GM23338 (cell line): ENCODE results near the gene SMIM28. TPM values are rescaled to one million over a fixed set of nuclear protein-coding genes. Genes with fewer than 3 reads are reported as not detected.

Source experiments
- ATAC-seq: fragments of 200-7000 bp; cut with Tn5 transposase; 3 replicates; pipeline ENCODE4 v1.9.1; 2020
- DNase-seq: peaks from one replicate; pipeline ENCODE4 v3.0.0-alpha.2; 2015; ENCODE audit warnings: low spot score
- H2AFZ ChIP-seq: fragments of 200-600 bp; sonication (generic); 2 replicates; pipeline ENCODE4 v1.8.0; 2016; ENCODE audit warnings: antibody characterized with exemption, mild to moderate bottlenecking, moderate library complexity
- H3F3A ChIP-seq: fragments of 200-600 bp; sonication (generic); replicated peaks from 2 replicates; pipeline ENCODE4 v1.8.0; 2017; ENCODE audit warnings: antibody characterized with exemption, mixed run types, low read depth
- H3K27ac ChIP-seq: fragments of 200-600 bp; sonication (generic); 2 replicates; pipeline ENCODE4 v1.6.1; 2016; ENCODE audit warnings: low read depth
- H3K27me3 ChIP-seq: fragments of 200-600 bp; sonication (generic); 2 replicates; pipeline ENCODE4 v1.8.0; 2016; ENCODE audit warnings: mild to moderate bottlenecking, mixed run types, moderate library complexity; ENCODE audit not compliant: insufficient read depth
- H3K36me3 ChIP-seq: fragments of 200-600 bp; sonication (generic); 2 replicates; pipeline ENCODE4 v1.8.0; 2016; ENCODE audit warnings: mild to moderate bottlenecking; ENCODE audit not compliant: insufficient read depth
- H3K4me1 ChIP-seq: fragments of 200-600 bp; sonication (generic); 2 replicates; pipeline ENCODE4 v1.8.0; 2016; ENCODE audit warnings: mild to moderate bottlenecking, moderate library complexity; ENCODE audit not compliant: insufficient read depth
- H3K4me2 ChIP-seq: fragments of 200-600 bp; sonication (generic); 2 replicates; pipeline ENCODE4 v1.7.1; 2017; ENCODE audit warnings: mixed run types
- H3K4me3 ChIP-seq: fragments of 200-600 bp; sonication (generic); 2 replicates; pipeline ENCODE4 v1.6.1; 2016; ENCODE audit warnings: mixed run types
- H3K79me2 ChIP-seq: fragments of 200-600 bp; sonication (generic); replicated peaks from 2 replicates; pipeline ENCODE4 v1.8.0; 2017; ENCODE audit warnings: mild to moderate bottlenecking; ENCODE audit not compliant: insufficient read depth
- H3K9me2 ChIP-seq: fragments of 200-600 bp; sonication (generic); 2 replicates; pipeline ENCODE4 v1.8.0; 2017; ENCODE audit not compliant: insufficient read depth
- H4K20me1 ChIP-seq: fragments of 200-600 bp; sonication (generic); replicated peaks from 2 replicates; pipeline ENCODE4 v1.8.0; 2017; ENCODE audit warnings: mild to moderate bottlenecking; ENCODE audit not compliant: insufficient read depth
- H3K27ac Mint-ChIP-seq: 2 replicates; pipeline ENCODE4 v1.8.0; 2020; ENCODE audit warnings: inconsistent platforms, mild to moderate bottlenecking, moderate library complexity, mixed read lengths
- H3K27me3 Mint-ChIP-seq: 3 replicates; pipeline ENCODE4 v1.8.0; 2022; ENCODE audit warnings: low read depth, mild to moderate bottlenecking, moderate library complexity, mixed read lengths, inconsistent platforms; ENCODE audit not compliant: insufficient read depth, poor library complexity
- H3K36me3 Mint-ChIP-seq: 3 replicates; pipeline ENCODE4 v1.8.0; 2021; ENCODE audit warnings: low read depth, mild to moderate bottlenecking, inconsistent platforms, moderate library complexity, mixed read lengths
- H3K4me1 Mint-ChIP-seq: 3 replicates; pipeline ENCODE4 v1.8.0; 2020; ENCODE audit warnings: mild to moderate bottlenecking, inconsistent platforms, mixed read lengths
- H3K4me3 Mint-ChIP-seq: 3 replicates; pipeline ENCODE4 v1.8.0; 2021; ENCODE audit warnings: moderate library complexity, mild to moderate bottlenecking, inconsistent platforms, mixed read lengths
- H3K9me3 Mint-ChIP-seq: 3 replicates; pipeline ENCODE4 v1.8.0; 2020; ENCODE audit warnings: moderate library complexity, mild to moderate bottlenecking, inconsistent platforms, mixed read lengths
- EZH2phosphoT487 ChIP-seq: fragments of 200-600 bp; sonication (generic); IDR thresholded peaks from one replicate; pipeline ENCODE4 v1.8.1; 2018; ENCODE audit warnings: antibody characterized with exemption; ENCODE audit not compliant: unreplicated experiment
- JUNB ChIP-seq: IDR thresholded peaks from one replicate; pipeline ENCODE4 v1.6.1; 2016; ENCODE audit warnings: antibody characterized with exemption; ENCODE audit not compliant: unreplicated experiment
- POLR2AphosphoS5 ChIP-seq: IDR thresholded peaks from 2 replicates; pipeline ENCODE4 v1.6.1; 2016; ENCODE audit warnings: antibody characterized with exemption, low read depth
- polyA plus RNA-seq: library from polyadenylated mRNA; unstranded; fragments of >200 nt; fragmentation: Nextera tagmentation; extraction: Ambion mirVana; gene quantifications from 2 replicates; pipeline ENCODE4 v1.2.1, GENCODE V29; 2016
- total RNA-seq: library from RNA; depleted of rRNA; stranded (reverse); fragments of >200 nt; shearing (Covaris generic); gene quantifications from 2 replicates; pipeline ENCODE4 v1.2.3, GENCODE V29; 2014
- TF ChIP-seq, protein P1 (sequence below): fragments of 250-450 bp; sonication (Bioruptor Pico); IDR thresholded peaks from 2 replicates; pipeline ENCODE4 v1.5.0; 2020; ENCODE audit warnings: mild to moderate bottlenecking, moderate library complexity
- TF ChIP-seq, protein P2 (sequence below), 2 experiments: fragments of 200-600 bp in 1 of 2; sonication (generic) in 1 of 2; conservative IDR thresholded peaks; 2 replicates each; pipeline versions ENCODE4 v1.5.1 to v1.6.1; 2016 to 2017; ENCODE audit warnings: antibody characterized with exemption in 2 of 2, low read depth in 2 of 2, mild to moderate bottlenecking in 2 of 2, moderate library complexity in 1 of 2

Gene SMIM28
- total and polyA plus RNA-seq, 2 experiments from 2014 or later: not detected

DNA sequence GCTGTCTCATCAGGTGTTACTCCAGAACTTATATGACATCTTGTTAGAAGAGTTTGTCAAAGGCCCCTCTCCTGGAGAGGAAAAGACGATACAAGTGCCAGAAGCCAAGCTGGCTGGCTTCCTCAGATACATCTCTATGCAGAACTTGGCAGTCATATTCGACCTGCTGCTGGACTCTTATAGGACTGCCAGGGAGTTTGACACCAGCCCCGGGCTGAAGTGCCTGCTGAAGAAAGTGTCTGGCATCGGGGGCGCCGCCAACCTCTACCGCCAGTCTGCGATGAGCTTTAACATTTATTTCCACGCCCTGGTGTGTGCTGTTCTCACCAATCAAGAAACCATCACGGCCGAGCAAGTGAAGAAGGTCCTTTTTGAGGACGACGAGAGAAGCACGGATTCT, 43.7 kb upstream of the SMIM28 start (continued):
- TF ChIP-seq, protein P1, sequence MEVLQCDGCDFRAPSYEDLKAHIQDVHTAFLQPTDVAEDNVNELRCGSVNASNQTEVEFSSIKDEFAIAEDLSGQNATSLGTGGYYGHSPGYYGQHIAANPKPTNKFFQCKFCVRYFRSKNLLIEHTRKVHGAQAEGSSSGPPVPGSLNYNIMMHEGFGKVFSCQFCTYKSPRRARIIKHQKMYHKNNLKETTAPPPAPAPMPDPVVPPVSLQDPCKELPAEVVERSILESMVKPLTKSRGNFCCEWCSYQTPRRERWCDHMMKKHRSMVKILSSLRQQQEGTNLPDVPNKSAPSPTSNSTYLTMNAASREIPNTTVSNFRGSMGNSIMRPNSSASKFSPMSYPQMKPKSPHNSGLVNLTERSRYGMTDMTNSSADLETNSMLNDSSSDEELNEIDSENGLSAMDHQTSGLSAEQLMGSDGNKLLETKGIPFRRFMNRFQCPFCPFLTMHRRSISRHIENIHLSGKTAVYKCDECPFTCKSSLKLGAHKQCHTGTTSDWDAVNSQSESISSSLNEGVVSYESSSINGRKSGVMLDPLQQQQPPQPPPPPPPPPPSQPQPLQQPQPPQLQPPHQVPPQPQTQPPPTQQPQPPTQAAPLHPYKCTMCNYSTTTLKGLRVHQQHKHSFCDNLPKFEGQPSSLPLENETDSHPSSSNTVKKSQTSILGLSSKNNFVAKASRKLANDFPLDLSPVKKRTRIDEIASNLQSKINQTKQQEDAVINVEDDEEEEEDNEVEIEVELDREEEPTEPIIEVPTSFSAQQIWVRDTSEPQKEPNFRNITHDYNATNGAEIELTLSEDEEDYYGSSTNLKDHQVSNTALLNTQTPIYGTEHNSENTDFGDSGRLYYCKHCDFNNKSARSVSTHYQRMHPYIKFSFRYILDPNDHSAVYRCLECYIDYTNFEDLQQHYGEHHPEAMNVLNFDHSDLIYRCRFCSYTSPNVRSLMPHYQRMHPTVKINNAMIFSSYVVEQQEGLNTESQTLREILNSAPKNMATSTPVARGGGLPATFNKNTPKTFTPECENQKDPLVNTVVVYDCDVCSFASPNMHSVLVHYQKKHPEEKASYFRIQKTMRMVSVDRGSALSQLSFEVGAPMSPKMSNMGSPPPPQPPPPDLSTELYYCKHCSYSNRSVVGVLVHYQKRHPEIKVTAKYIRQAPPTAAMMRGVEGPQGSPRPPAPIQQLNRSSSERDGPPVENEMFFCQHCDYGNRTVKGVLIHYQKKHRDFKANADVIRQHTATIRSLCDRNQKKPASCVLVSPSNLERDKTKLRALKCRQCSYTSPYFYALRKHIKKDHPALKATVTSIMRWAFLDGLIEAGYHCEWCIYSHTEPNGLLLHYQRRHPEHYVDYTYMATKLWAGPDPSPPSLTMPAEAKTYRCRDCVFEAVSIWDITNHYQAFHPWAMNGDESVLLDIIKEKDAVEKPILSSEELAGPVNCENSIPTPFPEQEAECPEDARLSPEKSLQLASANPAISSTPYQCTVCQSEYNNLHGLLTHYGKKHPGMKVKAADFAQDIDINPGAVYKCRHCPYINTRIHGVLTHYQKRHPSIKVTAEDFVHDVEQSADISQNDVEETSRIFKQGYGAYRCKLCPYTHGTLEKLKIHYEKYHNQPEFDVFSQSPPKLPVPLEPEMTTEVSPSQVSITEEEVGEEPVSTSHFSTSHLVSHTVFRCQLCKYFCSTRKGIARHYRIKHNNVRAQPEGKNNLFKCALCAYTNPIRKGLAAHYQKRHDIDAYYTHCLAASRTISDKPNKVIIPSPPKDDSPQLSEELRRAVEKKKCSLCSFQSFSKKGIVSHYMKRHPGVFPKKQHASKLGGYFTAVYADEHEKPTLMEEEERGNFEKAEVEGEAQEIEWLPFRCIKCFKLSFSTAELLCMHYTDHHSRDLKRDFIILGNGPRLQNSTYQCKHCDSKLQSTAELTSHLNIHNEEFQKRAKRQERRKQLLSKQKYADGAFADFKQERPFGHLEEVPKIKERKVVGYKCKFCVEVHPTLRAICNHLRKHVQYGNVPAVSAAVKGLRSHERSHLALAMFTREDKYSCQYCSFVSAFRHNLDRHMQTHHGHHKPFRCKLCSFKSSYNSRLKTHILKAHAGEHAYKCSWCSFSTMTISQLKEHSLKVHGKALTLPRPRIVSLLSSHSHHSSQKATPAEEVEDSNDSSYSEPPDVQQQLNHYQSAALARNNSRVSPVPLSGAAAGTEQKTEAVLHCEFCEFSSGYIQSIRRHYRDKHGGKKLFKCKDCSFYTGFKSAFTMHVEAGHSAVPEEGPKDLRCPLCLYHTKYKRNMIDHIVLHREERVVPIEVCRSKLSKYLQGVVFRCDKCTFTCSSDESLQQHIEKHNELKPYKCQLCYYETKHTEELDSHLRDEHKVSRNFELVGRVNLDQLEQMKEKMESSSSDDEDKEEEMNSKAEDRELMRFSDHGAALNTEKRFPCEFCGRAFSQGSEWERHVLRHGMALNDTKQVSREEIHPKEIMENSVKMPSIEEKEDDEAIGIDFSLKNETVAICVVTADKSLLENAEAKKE: no peak

DNA sequence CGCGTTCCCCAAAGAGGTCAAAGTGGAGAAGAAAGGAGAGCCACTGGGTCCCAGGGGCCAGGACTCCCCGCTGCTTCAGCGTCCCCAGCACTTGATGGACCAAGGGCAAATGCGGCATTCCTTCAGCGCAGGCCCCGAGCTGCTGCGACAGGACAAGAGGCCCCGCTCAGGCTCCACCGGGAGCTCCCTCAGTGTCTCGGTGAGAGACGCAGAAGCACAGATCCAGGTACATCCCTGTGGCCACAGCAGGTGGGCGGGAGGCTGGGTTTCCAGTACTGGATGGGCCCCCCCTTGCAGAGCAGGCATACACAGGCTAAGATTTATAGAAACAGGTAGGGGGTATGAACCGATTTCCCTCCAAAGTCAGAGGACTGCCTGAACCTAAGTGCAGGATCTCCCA, 42.7 kb upstream of the SMIM28 start:
- Mint-ChIP-seq H3K4me1 (peaks cover 44% of the 10 kb centered on the region), H3K4me3 (no peak overlapping the region), H3K36me3 (peaks cover 22% of the 10 kb centered on the region), H3K9me3 (no peaks in the 10 kb centered on the region), H3K27ac (no peak overlapping the region), H3K27me3 (peaks cover 6% of the 10 kb centered on the region)
- H3F3A ChIP-seq: no peaks in the 10 kb centered on the region
- no peaks in the 10 kb centered on the region for H4K20me1 ChIP-seq
- no peaks in the 10 kb centered on the region for H3K79me2 ChIP-seq
- H3K36me3 ChIP-seq: peaks cover 4% of the 10 kb centered on the region; the same call in 1 of the 2 replicates
- H3K27ac ChIP-seq: no peak overlapping the region
- H3K9me2 ChIP-seq: no peaks in the 10 kb centered on the region
- H3K4me3 ChIP-seq: no peak overlapping the region
- no peak for DNase-seq
- no peaks in the 10 kb centered on the region for H3K27me3 ChIP-seq
- H2AFZ ChIP-seq: no peak overlapping the region
- peaks cover 28% of the 10 kb centered on the region for H3K4me1 ChIP-seq
- ATAC-seq: no peak
- H3K4me2 ChIP-seq: no peak overlapping the region
- no peak for TF ChIP-seq POLR2AphosphoS5
- TF ChIP-seq, protein P2, sequence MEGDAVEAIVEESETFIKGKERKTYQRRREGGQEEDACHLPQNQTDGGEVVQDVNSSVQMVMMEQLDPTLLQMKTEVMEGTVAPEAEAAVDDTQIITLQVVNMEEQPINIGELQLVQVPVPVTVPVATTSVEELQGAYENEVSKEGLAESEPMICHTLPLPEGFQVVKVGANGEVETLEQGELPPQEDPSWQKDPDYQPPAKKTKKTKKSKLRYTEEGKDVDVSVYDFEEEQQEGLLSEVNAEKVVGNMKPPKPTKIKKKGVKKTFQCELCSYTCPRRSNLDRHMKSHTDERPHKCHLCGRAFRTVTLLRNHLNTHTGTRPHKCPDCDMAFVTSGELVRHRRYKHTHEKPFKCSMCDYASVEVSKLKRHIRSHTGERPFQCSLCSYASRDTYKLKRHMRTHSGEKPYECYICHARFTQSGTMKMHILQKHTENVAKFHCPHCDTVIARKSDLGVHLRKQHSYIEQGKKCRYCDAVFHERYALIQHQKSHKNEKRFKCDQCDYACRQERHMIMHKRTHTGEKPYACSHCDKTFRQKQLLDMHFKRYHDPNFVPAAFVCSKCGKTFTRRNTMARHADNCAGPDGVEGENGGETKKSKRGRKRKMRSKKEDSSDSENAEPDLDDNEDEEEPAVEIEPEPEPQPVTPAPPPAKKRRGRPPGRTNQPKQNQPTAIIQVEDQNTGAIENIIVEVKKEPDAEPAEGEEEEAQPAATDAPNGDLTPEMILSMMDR (conservative IDR thresholded peaks at IDR 0.05; ENCODE audit: low read depth in 2 of 2): no peak
- no peak for TF ChIP-seq JUNB
- TF ChIP-seq EZH2phosphoT487: no peak
- TF ChIP-seq, protein P1: no peak
